NK-92 (cell line): ENCODE measurements around the gene BLOC1S6.

Source experiments
- DNase-seq: peaks from one replicate; lab custom pipeline; 2025; ENCODE audit not compliant: unreplicated experiment; lab: John Stamatoyannopoulos, UW

BLOC1S6 gene

GRCh38 chr15:45587863-45588170, 638 bp downstream of the BLOC1S6 start:
- DNase-seq: no peak

- no peak for DNase-seq
These were observed 1.2 kb downstream of the BLOC1S6 start for GRCh38 chr15:45588219-45588875.

GRCh38 chr15:45589256-45589655, 2.1 kb downstream of the BLOC1S6 start:
- no peak for DNase-seq

- DNase-seq: no peak
These were observed 7.1 kb downstream of the BLOC1S6 start for GRCh38 chr15:45594319-45594718.

GRCh38 chr15:45594835-45595530, 7.8 kb downstream of the BLOC1S6 start:
- no peak for DNase-seq

- DNase-seq: no peak
These were observed 16.7 kb downstream of the BLOC1S6 start for GRCh38 chr15:45603881-45604280.

- DNase-seq: no peak
These were observed 17.1 kb downstream of the BLOC1S6 start for GRCh38 chr15:45604326-45604725.

- no peak for DNase-seq
These were observed 19.2 kb downstream of the BLOC1S6 start for GRCh38 chr15:45606413-45606812.

GRCh38 chr15:45606841-45607240, 19.7 kb downstream of the BLOC1S6 start:
- DNase-seq: no peak

- no peak for DNase-seq
These were observed 24.1 kb downstream of the BLOC1S6 start for GRCh38 chr15:45611305-45611704.

GRCh38 chr15:45612790-45613415, 25.7 kb downstream of the BLOC1S6 start:
- no peak for DNase-seq

GRCh38 chr15:45616901-45617323, 29.7 kb downstream of the BLOC1S6 start:
- no peak for DNase-seq

- no peak for DNase-seq
These were observed 31.6 kb downstream of the BLOC1S6 start for GRCh38 chr15:45618813-45619212.

- DNase-seq: no peak
These were observed 41.0 kb downstream of the BLOC1S6 start for GRCh38 chr15:45628136-45628535.

- no peak for DNase-seq
These were observed 43.9 kb downstream of the BLOC1S6 start for GRCh38 chr15:45630917-45631691.

- DNase-seq: no peak
These were observed 44.6 kb downstream of the BLOC1S6 start for GRCh38 chr15:45631776-45632175.

- no peak for DNase-seq
These were observed 47.4 kb downstream of the BLOC1S6 start, which contains the start of gene SQOR for GRCh38 chr15:45634432-45635190. Gene SQOR, plus strand, starts transcription at chr15:45635029. Its CDS starts 23,895 bp downstream, at chr15:45658924.

- DNase-seq: no peak
These were observed 48.0 kb downstream of the BLOC1S6 start for GRCh38 chr15:45635191-45635638.

- no peak for DNase-seq
These were observed 48.6 kb downstream of the BLOC1S6 start for GRCh38 chr15:45635763-45636292.

GRCh38 chr15:45637141-45637540, 50.0 kb downstream of the BLOC1S6 start:
- DNase-seq: no peak
